Hematopoietic multipotent progenitor cell treated with erythropoietin and hydrocortisone succinate and interleukin-3 and kit ligand, for 17 days (in vitro differentiated cells): ENCODE results near the gene LRRC8B.

Experiments used
- DNase-seq: peaks from one replicate; pipeline ENCODE4 v3.0.0-alpha.2; 2015; ENCODE audit warnings: low spot score

Gene LRRC8B

DNA sequence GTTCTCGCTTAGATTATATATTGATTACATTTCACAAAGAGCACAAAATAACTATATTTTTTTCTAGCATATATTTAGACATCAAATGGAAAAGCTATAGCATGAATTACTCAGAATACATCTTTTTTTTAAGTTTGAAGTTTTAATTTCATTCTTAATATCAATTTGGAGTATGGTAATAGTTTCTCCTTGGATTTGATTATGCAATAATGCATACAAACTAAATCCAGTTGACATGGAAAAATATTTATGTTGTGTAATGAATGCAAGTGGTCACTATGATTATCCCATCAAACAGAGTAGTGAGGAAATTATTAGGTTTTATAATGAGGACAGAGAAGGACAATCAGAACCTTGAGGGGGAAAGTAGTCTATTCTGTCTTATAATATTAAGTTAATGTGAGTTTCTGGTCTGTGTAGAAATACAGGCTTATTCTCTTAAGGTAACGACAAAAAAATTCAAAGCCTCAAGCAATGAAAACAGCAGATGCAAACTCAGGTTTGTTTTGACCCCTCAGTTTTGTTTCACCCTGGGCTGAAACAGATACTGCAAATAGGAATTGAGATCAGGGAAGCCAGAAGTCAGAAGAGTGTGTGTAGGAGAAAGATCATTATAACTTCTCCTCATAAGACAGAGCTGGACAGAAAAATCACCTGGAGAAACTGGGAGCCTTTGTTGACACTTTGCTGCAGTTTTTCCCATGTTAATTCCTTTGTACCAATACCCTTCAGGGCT, 23.7 kb downstream of the LRRC8B start:
- no peak for DNase-seq

- DNase-seq = no peak
These were observed 26.4 kb downstream of the LRRC8B start for GRCh38 chr1:89550995-89551394.

- DNase-seq = no peak
These were observed 27.9 kb downstream of the LRRC8B start for GRCh38 chr1:89552471-89553081.

GRCh38 chr1:89553157-89553556, 28.5 kb downstream of the LRRC8B start:
- DNase-seq = no peak

GRCh38 chr1:89555550-89555949, 30.9 kb downstream of the LRRC8B start:
- DNase-seq = no peak

DNA sequence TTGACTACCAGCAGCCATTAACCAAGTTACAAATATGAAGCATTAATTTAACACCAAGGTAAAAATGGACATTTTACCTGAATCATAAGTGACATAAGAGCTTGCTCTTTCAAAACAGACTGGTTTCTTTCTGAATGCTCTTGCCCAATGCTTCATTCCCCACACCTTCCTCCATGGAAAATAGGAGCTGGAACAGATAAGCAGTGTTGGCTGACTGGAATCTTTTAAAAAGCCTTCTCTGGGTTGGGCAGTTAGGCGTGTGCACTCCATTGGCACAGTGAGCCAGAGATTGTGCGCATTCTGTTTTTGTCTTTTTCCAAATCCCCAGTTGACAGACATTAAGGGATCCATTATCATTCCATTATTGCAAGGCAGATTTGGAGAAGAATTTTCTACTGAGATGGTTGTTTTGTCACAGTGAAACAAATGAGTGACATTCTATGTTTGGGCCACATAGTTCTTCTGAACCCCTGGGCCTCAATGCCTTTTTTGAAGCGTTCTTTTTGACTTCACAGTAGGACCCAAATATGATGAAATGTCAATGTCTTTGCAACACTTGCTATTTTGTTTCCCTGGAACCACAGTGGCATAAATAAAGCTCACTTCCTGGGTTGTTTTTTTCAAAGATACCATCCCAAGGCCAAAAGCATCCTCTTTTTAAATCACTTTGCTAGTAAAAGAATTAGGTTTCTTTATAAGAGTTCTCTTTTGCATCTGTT, 32.3 kb downstream of the LRRC8B start:
- no peak for DNase-seq

- DNase-seq = no peak
These were observed 32.8 kb downstream of the LRRC8B start for GRCh38 chr1:89557445-89557825.

DNA sequence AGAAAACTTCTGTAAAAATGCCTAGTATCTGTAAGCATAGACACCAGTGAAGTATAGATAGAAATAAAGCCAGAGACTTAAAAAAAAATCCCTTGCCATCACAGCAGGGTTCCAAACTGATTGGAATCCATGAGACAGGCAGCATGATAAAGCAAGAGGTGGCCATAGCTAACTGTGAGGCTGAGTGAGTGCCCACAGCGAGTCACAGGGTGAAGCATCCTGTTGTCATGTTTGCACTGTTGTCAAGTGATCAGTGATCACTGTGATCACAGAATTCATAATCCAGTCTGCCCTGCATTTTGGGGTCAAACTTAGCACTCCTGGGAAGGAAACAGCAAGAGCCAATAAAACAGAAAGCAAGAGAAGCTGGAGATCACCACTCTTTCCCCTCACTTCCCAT, 33.3 kb downstream of the LRRC8B start:
- no peak for DNase-seq

DNA sequence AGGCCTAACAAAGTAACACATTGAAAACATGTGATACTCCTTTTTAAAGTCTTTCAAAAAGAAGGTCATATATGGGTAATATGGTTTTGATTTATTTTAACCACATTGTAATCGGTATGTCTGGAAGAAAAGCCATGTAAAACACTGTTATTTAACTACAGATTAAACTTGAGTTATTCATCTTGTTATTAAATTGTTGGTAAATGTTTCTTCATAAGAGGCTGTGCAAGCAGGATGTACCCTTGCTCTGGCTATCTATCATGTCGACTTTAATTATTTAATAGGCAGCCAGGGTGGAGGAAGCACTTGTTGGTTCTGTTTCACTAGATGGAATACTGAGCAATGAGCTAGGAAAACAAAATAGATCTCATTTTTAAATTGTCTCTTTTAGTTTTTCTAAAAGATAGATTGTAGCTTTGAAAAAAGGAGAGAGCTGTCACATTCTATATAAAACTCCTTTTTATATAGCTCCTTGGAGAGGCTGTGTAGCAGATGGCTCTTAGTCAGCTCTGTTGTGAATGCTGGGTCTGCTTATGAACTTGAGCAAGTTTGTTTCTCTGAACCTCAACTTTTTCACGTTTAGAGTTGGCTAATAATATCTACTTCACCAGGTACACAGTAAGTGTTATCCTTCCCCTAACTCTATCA, 39.5 kb downstream of the LRRC8B start:
- DNase-seq = no peak

DNA sequence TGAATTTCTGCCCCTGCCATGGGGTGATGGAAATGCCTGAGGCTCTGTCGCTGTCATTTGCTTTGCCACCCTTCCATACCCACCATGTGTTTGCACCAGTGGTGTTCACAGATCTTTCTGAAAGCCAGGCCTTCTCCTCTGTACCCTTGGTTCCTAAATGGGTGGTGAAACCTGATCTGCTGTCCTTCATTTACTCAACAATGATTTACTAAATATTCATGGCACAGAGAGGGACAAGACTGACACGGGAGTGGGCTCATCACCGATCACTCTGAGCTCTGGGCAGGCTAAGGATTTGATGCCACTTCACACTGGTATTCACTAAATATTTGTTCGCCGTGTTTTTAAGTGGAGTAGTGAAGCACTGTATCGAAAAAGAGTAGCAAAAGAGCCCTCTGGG, 40.9 kb downstream of the LRRC8B start:
- DNase-seq = no peak

DNA sequence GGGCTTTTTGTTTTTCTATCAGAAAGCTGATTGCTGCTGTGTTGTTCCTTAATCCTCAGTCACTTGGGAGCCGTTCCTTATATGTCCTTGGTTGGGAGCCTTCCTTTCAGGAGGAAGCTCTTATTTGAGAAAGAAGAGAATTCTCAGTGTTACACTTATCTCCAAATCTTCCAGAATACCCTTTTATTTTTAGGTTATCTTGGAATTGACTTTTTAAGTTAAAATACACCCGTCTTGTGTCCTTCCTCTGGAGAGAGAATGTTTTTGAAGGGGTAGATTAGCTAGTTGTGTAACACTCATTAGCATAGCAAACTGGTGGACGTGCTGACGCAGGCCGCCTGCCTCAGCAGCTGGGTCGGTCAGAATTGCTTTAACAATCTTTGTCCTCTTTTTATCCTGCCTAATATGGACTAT, 42.1 kb downstream of the LRRC8B start:
- DNase-seq = no peak

DNA sequence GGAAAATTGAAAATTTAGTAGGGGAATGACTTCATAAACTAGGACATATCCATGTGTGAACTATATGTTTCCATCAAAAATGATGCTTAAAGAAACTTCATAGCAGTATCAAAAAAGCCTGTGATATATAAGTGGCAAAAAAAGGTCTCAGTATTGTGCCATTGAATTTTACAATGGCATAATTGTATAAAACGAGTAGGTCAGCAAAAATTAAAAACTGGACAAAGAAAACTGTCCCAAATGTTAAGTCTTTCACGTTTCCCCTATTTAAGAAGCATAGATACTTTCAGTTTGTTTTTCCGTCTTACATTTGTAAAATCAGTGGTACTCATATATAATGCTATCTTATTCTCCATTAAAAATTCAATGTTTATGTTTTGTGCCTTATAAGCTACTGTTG, 43.2 kb downstream of the LRRC8B start:
- DNase-seq = no peak

DNA sequence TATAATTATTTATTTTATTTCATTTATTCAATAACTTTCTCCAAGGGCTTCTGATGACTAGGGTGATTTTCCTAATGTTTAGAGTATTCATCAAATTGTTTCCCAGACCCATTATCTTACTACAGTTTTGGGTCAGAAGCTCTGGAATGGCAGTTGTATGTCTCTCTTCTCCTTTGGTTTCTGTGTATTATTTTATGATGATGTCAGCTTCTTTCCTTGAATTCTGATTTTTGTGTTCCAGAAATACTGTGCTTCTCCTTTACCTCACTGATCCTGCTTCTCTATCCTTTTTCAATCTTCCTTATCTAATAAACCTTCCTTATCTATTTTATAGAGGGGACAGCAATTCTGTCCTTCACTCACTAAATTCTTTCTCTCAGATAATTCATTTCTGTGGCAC, 48.8 kb downstream of the LRRC8B start:
- DNase-seq = no peak

DNA sequence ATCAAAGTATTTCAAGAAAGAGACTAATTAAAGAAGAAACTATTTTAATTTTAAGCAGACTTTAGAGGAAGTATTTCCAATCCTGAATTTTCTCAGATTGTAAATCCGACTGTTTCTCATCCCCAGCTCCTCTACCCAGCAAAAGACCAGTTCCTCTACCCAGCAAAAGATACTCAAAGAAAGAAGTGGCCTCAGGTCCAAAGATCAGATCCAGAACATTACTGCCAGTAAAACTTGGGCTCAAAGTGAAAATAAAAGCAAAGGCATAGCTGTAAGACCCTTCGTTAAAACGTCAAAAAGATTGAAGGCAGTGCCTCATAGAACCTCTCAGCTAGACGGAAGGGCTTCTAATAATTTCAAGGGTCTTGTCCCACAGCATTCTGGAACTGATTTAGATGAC, 50.0 kb downstream of the LRRC8B start:
- no peak for DNase-seq

GRCh38 chr1:89575207-89575606, 50.6 kb downstream of the LRRC8B start:
- DNase-seq = no peak

DNA sequence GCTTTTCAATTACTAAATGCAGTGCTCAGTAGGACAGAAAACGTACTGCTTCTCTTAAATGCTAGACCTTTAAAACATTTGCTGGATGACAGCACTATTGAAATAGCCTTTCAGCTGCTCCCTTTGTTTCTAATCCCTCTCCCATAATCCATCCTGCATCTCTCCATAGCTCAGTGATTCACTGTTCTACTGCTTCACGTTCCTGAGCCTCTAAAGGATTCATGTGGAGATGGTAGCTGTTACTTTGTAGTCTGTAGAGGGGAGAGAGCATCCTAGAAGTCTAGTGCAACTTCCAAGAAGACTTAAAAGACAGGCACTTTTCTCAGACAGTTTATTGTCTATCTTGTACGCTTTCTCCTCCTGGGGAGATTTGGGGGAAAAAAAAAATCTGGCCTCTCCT, 51.4 kb downstream of the LRRC8B start:
- no peak for DNase-seq

- DNase-seq = no peak
These were observed 53.5 kb downstream of the LRRC8B start for GRCh38 chr1:89578151-89578550.

DNA sequence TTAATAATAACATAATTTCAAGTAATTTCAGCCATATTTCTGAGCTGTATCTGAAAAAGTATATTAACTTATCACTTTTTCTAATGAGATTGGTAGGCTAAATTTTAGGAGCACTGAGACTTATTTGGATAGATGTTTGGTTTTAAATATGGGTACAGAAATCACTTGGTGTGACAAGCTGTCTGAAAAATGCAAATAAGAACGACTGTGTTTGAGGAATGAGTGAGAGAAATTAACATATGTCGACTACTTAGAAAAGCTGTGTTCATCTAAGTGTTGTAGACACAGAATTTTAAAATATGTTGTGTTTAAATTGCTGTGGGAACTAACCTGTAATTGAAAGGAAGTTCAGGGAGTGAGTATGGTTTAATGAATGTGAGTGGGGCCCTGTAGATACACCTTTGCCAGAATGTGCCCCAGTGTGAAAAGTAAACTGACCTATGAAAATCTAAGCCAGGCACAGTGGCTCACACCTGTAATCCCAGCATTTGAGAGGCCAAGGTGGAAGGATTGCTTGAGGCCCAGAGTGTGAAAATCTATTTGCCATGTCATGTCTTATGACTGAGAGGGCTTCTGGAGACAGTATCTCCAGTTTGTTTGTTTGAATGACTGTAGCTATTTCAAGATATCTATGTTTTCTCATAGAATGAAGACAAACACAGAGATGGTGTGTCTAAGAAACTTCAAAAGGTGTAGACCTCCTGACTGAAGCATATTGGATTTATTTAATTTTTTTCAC, 54.5 kb downstream of the LRRC8B start:
- no peak for DNase-seq

DNA sequence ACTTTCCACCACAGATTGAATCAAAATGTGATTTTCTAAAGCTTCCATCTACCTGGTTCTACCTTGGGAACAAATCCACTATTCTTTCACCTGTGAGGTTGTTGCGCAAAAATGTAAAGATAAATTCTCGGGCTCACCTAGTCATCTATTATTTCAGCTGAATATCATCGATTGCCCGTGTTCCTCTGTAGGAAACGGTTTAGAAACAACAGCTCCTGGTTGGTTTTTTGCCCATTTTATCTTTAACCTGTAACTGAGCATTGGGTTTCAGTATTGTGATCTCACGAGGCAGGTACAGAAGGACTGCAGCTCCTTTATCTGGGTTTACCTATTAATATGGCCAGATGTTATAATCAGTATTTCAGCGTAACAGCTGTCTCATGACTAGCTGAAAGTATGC, 55.4 kb downstream of the LRRC8B start:
- no peak for DNase-seq

- no peak for DNase-seq
These were observed 57.2 kb downstream of the LRRC8B start for GRCh38 chr1:89581859-89582258.

- no peak for DNase-seq
These were observed 57.9 kb downstream of the LRRC8B start for GRCh38 chr1:89582571-89582970.

- no peak for DNase-seq
These were observed 59.6 kb downstream of the LRRC8B start for GRCh38 chr1:89584211-89584610.
